ENCODE results near the gene LRRC18.

The LRRC18 gene

GRCh38 chr10:48907730-48908129 is 31.9 kb downstream of the LRRC18 start:
- no peak for DNase-seq

GRCh38 chr10:48906841-48907240 is 32.8 kb downstream of the LRRC18 start:
- DNase-seq: no peak

GRCh38 chr10:48905311-48905710 is 34.3 kb downstream of the LRRC18 start:
- DNase-seq: no peak

GRCh38 chr10:48904861-48905260 is 34.8 kb downstream of the LRRC18 start:
- DNase-seq: no peak

- no peak for DNase-seq
These were observed 36.5 kb downstream of the LRRC18 start for GRCh38 chr10:48903151-48903550.

- no peak for DNase-seq
These were observed 37.5 kb downstream of the LRRC18 start for GRCh38 chr10:48902096-48902495.

- DNase-seq: no peak
These were observed 38.3 kb downstream of the LRRC18 start for GRCh38 chr10:48901319-48901718.

GRCh38 chr10:48900371-48900801 is 39.3 kb downstream of the LRRC18 start:
- DNase-seq: no peak

- no peak for DNase-seq
These were observed 39.9 kb downstream of the LRRC18 start for GRCh38 chr10:48899781-48900180.

GRCh38 chr10:48898426-48898825 is 41.2 kb downstream of the LRRC18 start:
- DNase-seq: no peak

- DNase-seq: no peak
These were observed 42.2 kb downstream of the LRRC18 start for GRCh38 chr10:48897441-48897790.

- no peak for DNase-seq
These were observed 42.7 kb downstream of the LRRC18 start for GRCh38 chr10:48896756-48897440.

- no peak for DNase-seq
These were observed 43.8 kb downstream of the LRRC18 start for GRCh38 chr10:48895803-48896195.

- no peak for DNase-seq
These were observed 44.5 kb downstream of the LRRC18 start for GRCh38 chr10:48894911-48895802.

- no peak for DNase-seq
These were observed 48.5 kb downstream of the LRRC18 start for GRCh38 chr10:48890888-48891850.

GRCh38 chr10:48887982-48888381 is 51.7 kb downstream of the LRRC18 start:
- no peak for DNase-seq

- no peak for DNase-seq
These were observed 54.3 kb downstream of the LRRC18 start for GRCh38 chr10:48885376-48885775.

- DNase-seq: no peak
These were observed 55.2 kb downstream of the LRRC18 start for GRCh38 chr10:48884179-48885045.

GRCh38 chr10:48883701-48884100 is 55.9 kb downstream of the LRRC18 start:
- no peak for DNase-seq

GRCh38 chr10:48882881-48883280 is 56.8 kb downstream of the LRRC18 start:
- DNase-seq: no peak

GRCh38 chr10:48881937-48882336 is 57.7 kb downstream of the LRRC18 start:
- no peak for DNase-seq

Data from right kidney (tissue), 1 donor.